GOT3 (cell line): ENCODE measurements around the gene ESRRA.

Experiments used
- DNase-seq: peaks from one replicate; lab custom pipeline; 2025; ENCODE audit warnings: mixed read lengths; lab: John Stamatoyannopoulos, UW

ESRRA gene

GRCh38 chr11:64305075-64305690 lies at the start of gene ESRRA:
Gene ESRRA, plus strand, starts transcription at chr11:64305524. Its CDS starts 1,656 bp downstream, at chr11:64307180.
- peak; percentile 97 for DNase-seq

DNA sequence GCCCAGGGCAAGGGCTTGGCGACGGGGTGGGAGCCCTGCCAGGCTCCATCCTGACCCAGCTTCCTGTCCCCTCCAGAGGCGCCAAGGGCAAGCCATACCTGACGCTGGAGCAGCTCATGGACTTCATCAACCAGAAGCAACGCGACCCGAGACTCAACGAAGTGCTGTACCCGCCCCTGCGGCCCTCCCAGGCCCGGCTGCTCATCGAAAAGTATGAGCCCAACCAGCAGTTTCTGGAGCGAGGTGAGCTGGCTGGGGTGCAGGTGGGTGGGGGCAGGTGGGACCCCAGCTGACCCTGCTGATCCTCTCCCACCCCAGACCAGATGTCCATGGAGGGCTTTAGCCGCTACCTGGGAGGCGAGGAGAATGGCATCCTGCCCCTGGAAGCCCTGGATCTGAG lies 49.0 kb upstream of the ESRRA start:
- DNase-seq, result no peak

DNA sequence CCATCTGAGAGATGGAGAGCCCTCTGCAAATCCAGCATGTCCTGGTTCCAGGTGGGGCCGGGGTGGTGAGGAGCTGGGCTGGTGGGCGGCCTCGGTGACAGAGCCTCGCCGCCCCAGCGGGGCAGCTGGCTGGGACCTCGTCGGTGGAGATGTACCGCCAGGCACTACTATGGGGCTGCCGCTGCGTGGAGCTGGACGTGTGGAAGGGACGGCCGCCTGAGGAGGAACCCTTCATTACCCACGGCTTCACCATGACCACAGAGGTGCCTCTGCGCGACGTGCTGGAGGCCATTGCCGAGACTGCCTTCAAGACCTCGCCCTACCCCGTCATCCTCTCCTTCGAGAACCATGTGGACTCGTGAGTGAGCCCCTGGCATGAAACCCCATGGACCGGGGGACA lies 47.0 kb upstream of the ESRRA start:
- DNase-seq, result no peak

DNA sequence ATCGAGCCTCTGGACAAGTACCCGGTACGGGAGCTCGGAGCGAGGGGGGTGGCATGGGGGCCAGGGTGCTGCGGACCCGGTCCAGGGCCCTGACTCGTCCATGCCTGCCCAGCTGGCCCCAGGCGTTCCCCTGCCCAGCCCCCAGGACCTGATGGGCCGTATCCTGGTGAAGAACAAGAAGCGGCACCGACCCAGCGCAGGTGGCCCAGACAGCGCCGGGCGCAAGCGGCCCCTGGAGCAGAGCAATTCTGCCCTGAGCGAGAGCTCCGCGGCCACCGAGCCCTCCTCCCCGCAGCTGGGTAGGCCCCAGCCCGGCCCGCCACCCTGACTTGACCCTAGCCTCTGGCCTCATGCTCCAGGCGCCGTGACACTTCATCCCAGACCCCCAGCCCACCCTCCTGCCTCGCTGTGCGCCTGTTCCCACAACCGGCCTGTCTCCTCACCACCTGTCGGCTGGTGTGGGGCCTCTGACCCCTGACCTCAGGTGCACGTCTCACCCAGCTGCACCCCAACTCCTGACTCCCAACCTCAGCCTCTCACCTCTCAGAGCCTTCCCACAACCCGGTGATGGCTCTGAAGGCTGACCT lies 46.3 kb upstream of the ESRRA start:
- no peak for DNase-seq

- DNase-seq, result no peak
Measured at GRCh38 chr11:64259533-64260067, 45.7 kb upstream of the ESRRA start.

DNA sequence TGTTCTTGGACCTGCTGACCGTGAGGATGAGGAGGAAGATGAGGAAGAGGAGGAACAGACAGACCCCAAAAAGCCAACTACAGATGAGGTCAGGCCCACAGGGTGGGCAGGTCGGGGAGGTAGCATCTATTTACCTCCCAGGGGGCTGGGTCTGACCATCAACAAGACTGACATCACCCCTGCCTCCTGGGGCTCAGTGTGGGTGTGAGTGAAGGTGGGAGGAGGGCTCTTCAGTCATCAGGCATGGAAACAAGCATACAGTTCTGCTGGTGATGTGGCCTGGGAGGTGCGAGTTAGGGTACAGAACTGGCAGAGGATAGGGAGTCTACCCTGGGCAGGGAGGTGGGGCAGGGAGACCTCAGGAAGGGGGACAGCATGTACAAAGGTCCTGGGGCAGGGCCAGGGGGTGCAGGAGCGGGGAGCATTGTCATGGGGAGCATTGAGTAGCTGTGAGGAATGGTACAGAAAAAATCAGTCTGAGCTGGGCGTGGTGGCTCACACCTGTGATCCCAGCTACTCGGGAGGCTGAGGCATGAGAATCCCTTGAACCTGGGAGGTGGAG lies 45.1 kb upstream of the ESRRA start:
- DNase-seq, result no peak

DNA sequence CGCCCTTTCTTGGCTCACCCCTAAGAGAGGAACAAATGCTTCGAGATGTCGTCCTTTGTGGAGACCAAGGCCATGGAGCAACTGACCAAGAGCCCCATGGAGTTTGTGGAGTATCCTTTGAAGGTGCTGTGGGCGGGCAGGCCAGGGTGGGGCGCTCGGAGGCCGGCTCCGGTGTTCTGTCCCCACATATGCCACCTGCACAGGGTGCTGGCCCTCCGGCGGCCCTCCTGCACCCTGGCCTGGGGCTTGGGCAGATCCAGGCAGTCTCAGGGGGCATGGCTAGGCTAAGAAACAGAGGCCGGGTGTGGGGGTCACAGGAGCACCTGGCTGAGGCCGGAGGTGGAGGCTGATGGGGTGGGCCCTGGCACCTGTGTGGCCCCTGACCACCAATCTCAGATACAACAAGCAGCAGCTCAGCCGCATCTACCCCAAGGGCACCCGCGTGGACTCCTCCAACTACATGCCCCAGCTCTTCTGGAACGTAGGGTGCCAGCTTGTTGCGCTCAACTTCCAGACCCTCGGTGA lies 43.7 kb upstream of the ESRRA start:
- no peak for DNase-seq

DNA sequence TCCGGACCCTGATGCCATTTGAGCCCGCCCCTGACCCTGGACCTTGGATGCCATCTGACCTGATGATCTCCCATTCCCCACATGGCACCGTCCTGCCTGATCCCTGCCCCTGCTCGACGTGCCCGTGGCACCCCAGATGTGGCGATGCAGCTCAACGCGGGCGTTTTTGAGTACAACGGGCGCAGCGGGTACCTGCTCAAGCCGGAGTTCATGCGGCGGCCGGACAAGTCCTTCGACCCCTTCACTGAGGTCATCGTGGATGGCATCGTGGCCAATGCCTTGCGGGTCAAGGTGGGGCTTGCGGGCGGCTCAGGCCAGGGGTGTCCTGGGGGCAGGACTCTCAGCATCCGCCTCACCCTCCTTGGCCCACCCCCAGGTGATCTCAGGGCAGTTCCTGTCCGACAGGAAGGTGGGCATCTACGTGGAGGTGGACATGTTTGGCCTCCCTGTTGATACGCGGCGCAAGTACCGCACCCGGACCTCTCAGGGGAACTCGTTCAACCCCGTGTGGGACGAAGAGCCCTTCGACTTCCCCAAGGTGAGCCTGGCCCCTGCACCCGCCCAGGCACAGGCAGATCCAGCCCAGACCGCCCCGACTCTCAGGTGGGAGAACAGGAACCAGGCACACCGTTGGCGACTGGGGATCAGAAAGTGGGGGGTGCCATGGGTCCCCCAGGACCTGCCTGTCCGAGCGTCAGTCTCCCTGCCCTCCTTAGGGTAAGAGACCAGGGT lies 42.9 kb upstream of the ESRRA start:
- DNase-seq, result no peak

DNA sequence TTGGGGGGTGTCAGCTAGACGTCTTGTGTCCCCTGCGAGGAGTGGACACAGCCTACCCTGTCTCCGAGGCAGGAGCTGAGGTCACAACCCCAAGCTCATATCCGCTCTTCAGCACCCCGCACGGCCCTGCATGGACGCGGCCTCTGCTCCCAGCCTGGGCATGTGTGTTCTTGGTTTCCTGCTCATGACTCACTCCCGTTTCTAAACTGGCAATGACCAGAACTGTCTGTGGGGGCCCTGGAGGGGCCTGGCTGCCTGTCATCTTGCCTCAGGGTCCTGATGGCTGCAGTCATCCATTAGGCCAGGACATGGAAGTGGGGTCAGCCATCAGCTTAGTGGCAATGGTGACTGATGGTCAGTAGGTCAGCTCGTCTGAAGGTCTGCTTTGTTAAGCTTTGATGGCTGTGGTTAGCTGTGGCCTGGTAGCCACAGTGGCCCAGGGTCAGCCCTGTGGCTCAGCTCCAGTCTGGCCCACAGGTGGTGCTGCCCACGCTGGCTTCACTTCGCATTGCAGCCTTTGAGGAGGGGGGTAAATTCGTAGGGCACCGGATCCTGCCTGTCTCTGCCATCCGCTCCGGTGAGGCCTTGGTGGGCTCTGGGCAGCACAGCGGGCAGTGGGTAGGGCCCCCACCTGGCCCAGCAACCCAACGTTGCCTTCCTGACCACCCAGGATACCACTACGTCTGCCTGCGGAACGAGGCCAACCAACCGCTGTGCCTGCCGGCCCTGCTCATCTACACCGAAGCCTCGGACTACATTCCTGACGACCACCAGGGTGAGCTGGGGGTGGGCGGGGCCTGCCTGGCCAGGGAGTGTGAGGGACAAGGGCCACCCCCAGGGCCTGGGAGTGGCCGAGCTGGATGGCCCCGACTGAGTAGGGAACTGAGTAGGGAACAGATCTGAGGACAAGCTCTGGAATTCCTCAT lies 42.0 kb upstream of the ESRRA start:
- DNase-seq, result no peak

GRCh38 chr11:64263947-64264317 lies 41.4 kb upstream of the ESRRA start:
- DNase-seq, result no peak

DNA sequence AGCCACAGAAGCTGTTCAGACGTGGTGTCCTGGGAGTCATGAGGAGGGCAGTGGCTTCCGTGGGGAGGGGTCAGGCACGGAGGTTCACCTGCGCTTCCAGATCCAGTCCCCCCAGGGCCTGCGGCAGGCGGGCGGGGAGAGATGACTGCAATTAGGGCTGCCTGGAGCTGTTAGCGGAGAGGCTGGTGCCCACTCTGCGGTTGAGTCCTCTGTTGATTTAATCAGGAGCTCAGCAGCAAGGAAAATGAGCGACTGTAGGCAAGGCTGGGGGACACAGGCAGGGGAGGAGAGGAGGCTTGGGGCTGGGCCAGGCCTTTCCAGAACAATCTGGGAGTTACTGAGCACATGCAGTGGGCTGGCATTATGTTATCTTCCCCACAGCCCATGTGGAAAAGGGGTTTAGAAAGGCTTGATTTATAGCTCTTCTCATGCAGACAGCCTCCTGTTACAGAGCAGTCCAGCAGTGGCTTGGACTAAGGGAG lies 40.9 kb upstream of the ESRRA start:
- no peak for DNase-seq

GRCh38 chr11:64265176-64266160 lies 39.9 kb upstream of the ESRRA start:
- no peak for DNase-seq

- no peak for DNase-seq
Measured at GRCh38 chr11:64266339-64266738, 39.0 kb upstream of the ESRRA start.

GRCh38 chr11:64267207-64267945 lies 37.9 kb upstream of the ESRRA start:
- DNase-seq, result no peak

- no peak for DNase-seq
Measured at GRCh38 chr11:64268025-64268892, 37.1 kb upstream of the ESRRA start.

GRCh38 chr11:64268893-64269539 lies 36.3 kb upstream of the ESRRA start:
- DNase-seq, result no peak

GRCh38 chr11:64269540-64270220 lies 35.6 kb upstream of the ESRRA start:
- DNase-seq, result peak; percentile 97
